K562 (cell line): ENCODE data around the gene ZNF354B. TPM values are rescaled to one million over a fixed set of nuclear protein-coding genes. Genes with fewer than 3 reads are reported as not detected.

Experiments
- ATAC-seq: fragments of 200-7000 bp; cut with Tn5 transposase; 3 replicates; pipeline ENCODE4 v1.9.1; 2020; ENCODE audit warnings: moderate library complexity
- BruUV-seq: library from RNA; stranded (reverse); fragments of 400-500 nt; replicated peaks from 2 replicates; lab custom pipeline; 2021; lab: Mats Ljungman, UMichigan
- CTCF ChIA-PET: fragments of 300-600 bp; formaldehyde crosslinking; extraction: SDS; loops from one replicate; lab custom pipeline; 2021; ENCODE audit warnings: low intra/inter-chr PET ratio; lab: Yijun Ruan, JAX
- POLR2A ChIA-PET: fragments of 300-600, 350-650 bp; sonication (Branson Sonifier 250); formaldehyde crosslinking; extraction: SDS; loops from one replicate; lab custom pipeline; 2021; ENCODE audit warnings: antibody characterized with exemption, inconsistent platforms; lab: Yijun Ruan, JAX
- DNase-seq, 4 experiments: peaks; one replicate each; pipeline versions ENCODE4 v3.0.0 to v3.0.0-alpha.2; 2011 to 2018; ENCODE audit warnings: low spot score in 3 of 4, mixed read lengths in 3 of 4; ENCODE audit errors: extremely low read depth in 1 of 4
- FAIRE-seq: peaks from 2 replicates; lab custom pipeline; 2011; peaks lifted over from hg19 to GRCh38; lab: Jason Lieb, UNC
- H2AFZ ChIP-seq: 2 replicates; pipeline ENCODE4 v1.6.0; 2011; ENCODE audit warnings: low read depth, low read length, control low read depth, inconsistent platforms
- H3K27ac ChIP-seq: fragments of 200-600 bp; 3 replicates; pipeline ENCODE4 v1.8.0; 2011; ENCODE audit warnings: low read depth, mild to moderate bottlenecking, control low read depth, inconsistent platforms, low read length, moderate library complexity, mixed read lengths; ENCODE audit errors: extremely low read depth
- H3K27me3 ChIP-seq, 2 experiments: fragments of 300-600 bp in 1 of 2; 2 replicates in 1 of 2; 3 replicates in 1 of 2; pipeline versions ENCODE4 v1.6.0 to v1.8.0; 2011; ENCODE audit warnings: inconsistent platforms in 2 of 2, low read length in 2 of 2, mild to moderate bottlenecking in 1 of 2, mixed read lengths in 1 of 2, moderate library complexity in 1 of 2; ENCODE audit not compliant: control insufficient read depth in 2 of 2, insufficient read depth in 2 of 2
- H3K36me3 ChIP-seq: fragments of 300-600 bp; 3 replicates; pipeline ENCODE4 v1.8.0; 2011; ENCODE audit warnings: mild to moderate bottlenecking, low read length, inconsistent platforms; ENCODE audit not compliant: control insufficient read depth, insufficient read depth
- H3K4me1 ChIP-seq, 2 experiments: fragments of 200-600 bp in 1 of 2; replicated peaks in 1 of 2; 2 replicates in 1 of 2; 3 replicates in 1 of 2; pipeline versions ENCODE4 v1.5.1 to v1.8.0; 2011; ENCODE audit warnings: inconsistent platforms in 2 of 2, low read length in 2 of 2, mild to moderate bottlenecking in 1 of 2, mixed read lengths in 1 of 2, moderate library complexity in 1 of 2; ENCODE audit not compliant: control insufficient read depth in 2 of 2, insufficient read depth in 2 of 2
- H3K4me2 ChIP-seq: 2 replicates; pipeline ENCODE4 v1.6.1; 2011; ENCODE audit warnings: low read length, control low read depth, inconsistent platforms, mixed read lengths; ENCODE audit not compliant: insufficient read depth
- H3K4me3 ChIP-seq: fragments of 200-600 bp; sonication (generic), shearing (Covaris generic); 2 replicates; pipeline ENCODE4 v1.5.1; 2016; ENCODE audit warnings: control low read depth, inconsistent platforms
- H3K79me2 ChIP-seq: fragments of 200-600 bp; 3 replicates; pipeline ENCODE4 v1.8.0; 2011; ENCODE audit warnings: low read length, inconsistent platforms; ENCODE audit not compliant: control insufficient read depth, insufficient read depth
- H3K9ac ChIP-seq, 2 experiments: 2 replicates each; pipeline versions ENCODE4 v1.6.0 to v1.6.1; 2011; ENCODE audit warnings: low read depth in 2 of 2, low read length in 2 of 2, control low read depth in 1 of 2, inconsistent platforms in 1 of 2, mild to moderate bottlenecking in 1 of 2, mixed read lengths in 1 of 2; ENCODE audit not compliant: insufficient read depth in 1 of 2
- H3K9me1 ChIP-seq: one replicate; pipeline ENCODE4 v1.6.0; 2011; ENCODE audit warnings: inconsistent platforms, mild to moderate bottlenecking, low read length, moderate library complexity; ENCODE audit not compliant: control insufficient read depth, insufficient read depth
- H3K9me3 ChIP-seq: replicated peaks from 2 replicates; pipeline ENCODE4 v1.5.1; 2011; ENCODE audit warnings: low read depth, low read length, inconsistent platforms; ENCODE audit not compliant: control insufficient read depth, insufficient read depth
- H4K20me1 ChIP-seq: replicated peaks from 2 replicates; pipeline ENCODE4 v1.6.1; 2011; ENCODE audit warnings: low read length, inconsistent platforms, mixed read lengths; ENCODE audit not compliant: control insufficient read depth, insufficient read depth
- FOXK1 ChIP-seq: sonication (generic); formaldehyde crosslinking; IDR thresholded peaks from 2 replicates; pipeline ENCODE4 v1.8.0; 2022; ENCODE audit warnings: missing genetic modification reagents, mild to moderate bottlenecking, borderline replicate concordance
- MCM3 ChIP-seq: fragments of 450-650 bp; IDR thresholded peaks from 2 replicates; pipeline ENCODE4 v1.6.1; 2016
- NFYB ChIP-seq: IDR thresholded peaks from 2 replicates; pipeline ENCODE4 v1.6.1; 2011; ENCODE audit warnings: mild to moderate bottlenecking, moderate library complexity; ENCODE audit not compliant: insufficient read length; ENCODE audit errors: extremely low read depth
- RB1 ChIP-seq: fragments of 450-650 bp; IDR thresholded peaks from 2 replicates; pipeline ENCODE4 v1.6.1; 2017; ENCODE audit warnings: low read depth, mild to moderate bottlenecking
- RBM14 ChIP-seq: fragments of 200-400 bp; formaldehyde crosslinking; IDR thresholded peaks from 2 replicates; pipeline ENCODE4 v1.6.1; 2018; ENCODE audit warnings: low read depth, mild to moderate bottlenecking, low read length, moderate library complexity, borderline replicate concordance; ENCODE audit not compliant: insufficient read depth
- RBM25 ChIP-seq: fragments of 200-400 bp; formaldehyde crosslinking; IDR thresholded peaks from 2 replicates; pipeline ENCODE4 v1.6.1; 2018; ENCODE audit warnings: low read length, low read depth, moderate library complexity; ENCODE audit not compliant: severe bottlenecking
- TCF7L2 ChIP-seq: fragments of 150-350 bp; IDR thresholded peaks from 2 replicates; pipeline ENCODE4 v1.6.1; 2016; ENCODE audit warnings: low read depth, mild to moderate bottlenecking, low read length, moderate library complexity
- TEAD4 ChIP-seq, 2 experiments: sonication (generic) in 1 of 2; formaldehyde crosslinking in 1 of 2; IDR thresholded peaks; 2 replicates each; pipeline versions ENCODE4 v1.6.1 to v1.8.0; 2012 to 2022; ENCODE audit warnings: borderline replicate concordance in 1 of 2, inconsistent platforms in 1 of 2, low read length in 1 of 2, mild to moderate bottlenecking in 1 of 2, missing genetic modification reagents in 1 of 2
- THAP12 ChIP-seq: fragments of 250-450 bp; sonication (Bioruptor Pico); IDR thresholded peaks from 2 replicates; pipeline ENCODE4 v1.9.0; 2021; ENCODE audit warnings: mild to moderate bottlenecking, inconsistent platforms
- ZFP30 ChIP-seq: fragments of 250-450 bp; sonication (Bioruptor Pico); IDR thresholded peaks from 2 replicates; pipeline ENCODE4 v1.8.0; 2022; ENCODE audit warnings: moderate library complexity, mild to moderate bottlenecking, inconsistent platforms, borderline replicate concordance
- ZNF224 ChIP-seq: sonication (generic); formaldehyde crosslinking; IDR thresholded peaks from 2 replicates; pipeline ENCODE4 v1.8.0; 2022; ENCODE audit warnings: mild to moderate bottlenecking, missing genetic modification reagents
- WGBS: fragments of 100-300 bp; shearing (Covaris generic); methylation state at CpG from one replicate; pipeline ENCODE4 v1.1.6; 2016; ENCODE audit warnings: low coverage, mixed read lengths; ENCODE audit not compliant: insufficient coverage; ENCODE audit errors: missing lambda C conversion rate; 5-methylcytosine and 5-hydroxymethylcytosine counted together
- in situ Hi-C: fragments of 300-500 bp; cut with MboI; formaldehyde crosslinking; loops from 4 replicates; pipeline ENCODE4 v1.15.0; 2018; ENCODE audit warnings: inconsistent platforms, mixed read lengths
- intact Hi-C: fragments of 100-400 bp; cut with micrococcal nuclease; formaldehyde crosslinking; loops from 2 replicates; pipeline ENCODE4 v1.14.2; 2022
- polyA plus RNA-seq, 8 experiments: library from polyadenylated mRNA; depleted of rRNA in 4 of 8; stranded (reverse) in 5 of 8; unstranded in 3 of 8; fragments of >200 nt; fragmentation: Nextera tagmentation in 2 of 8; fragmentation: Illumina TruSeq in 1 of 8; extraction: Ambion mirVana in 2 of 8; extraction: Trizol in 1 of 8; gene quantifications; 2 replicates each; pipeline versions ENCODE4 v1.2.1 to v1.2.3, GENCODE V29; 2011 to 2014; ENCODE audit warnings: inconsistent platforms in 1 of 8, missing spikeins in 1 of 8
- total RNA-seq, 7 experiments: library from RNA; depleted of rRNA in 6 of 7; stranded (reverse); fragments of >200 nt in 6 of 7; fragmentation: Illumina TruSeq in 2 of 7; extraction: Trizol in 2 of 7; gene quantifications; 2 replicates each; pipeline versions ENCODE4 v1.2.1 to v1.2.3, GENCODE V29; 2011 to 2021; ENCODE audit warnings: low replicate concordance in 1 of 7
- TF ChIP-seq, protein P1 (sequence below): sonication (generic); formaldehyde crosslinking; IDR thresholded peaks from 2 replicates; pipeline ENCODE4 v1.8.1; 2023; ENCODE audit warnings: mild to moderate bottlenecking, missing genetic modification reagents, moderate library complexity

ZNF354B gene
- total and polyA plus RNA-seq, 9 of the 15 experiments (the other 6 are each of a cell fraction or from before 2014, with no cell fraction given): 1.8 to 18.3 (median 11.2) TPM

DNA sequence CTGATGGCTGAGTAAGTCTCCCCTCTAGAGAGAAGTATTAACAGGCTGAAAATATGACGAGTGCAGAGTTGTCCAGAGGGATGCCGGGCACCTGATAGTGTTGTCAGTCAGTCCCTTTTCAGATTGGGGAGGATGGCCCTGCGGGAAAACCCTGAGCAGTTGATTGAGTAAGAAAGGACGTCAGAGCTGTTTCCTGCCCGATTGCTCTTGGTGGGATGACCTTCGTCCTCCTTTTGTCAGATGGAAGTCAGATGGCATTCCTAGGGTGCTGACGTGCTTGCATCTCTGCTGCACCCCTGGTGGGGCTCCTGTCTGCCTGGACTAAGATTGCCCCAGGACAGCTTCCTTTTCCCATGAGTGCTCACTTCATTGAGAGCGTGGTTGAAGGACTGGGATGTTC, 9.8 kb downstream of the ZNF354B start:
- in situ Hi-C loops: no loop called here
- TF ChIP-seq RBM25 (no peak), ZFP30 (CRISPR knock-in tag) (no peak), RB1 (no peak), TCF7L2 (no peak)
- POLR2A ChIA-PET: no interaction called here

GRCh38 chr5:178870411-178870810, 10.7 kb downstream of the ZNF354B start:
- H3K4me3 ChIP-seq: no peak overlapping the region
- POLR2A ChIA-PET: no interaction called here
- in situ Hi-C loops: no loop called here
- H2AFZ ChIP-seq: no peak overlapping the region
- BruUV-seq: no TSS peak
- H3K4me2 ChIP-seq: no peak overlapping the region
- H3K9me3 ChIP-seq: no peaks in the 10 kb centered on the region; the same call in none of the 2 replicates
- intact Hi-C loops: no loop called here
- ATAC-seq (no peak), FAIRE-seq (no peak), DNase-seq (no peak)
- CTCF ChIA-PET: no interaction called here
- no peaks in the 10 kb centered on the region; a peak in 1 of 5 replicates for H3K4me1 ChIP-seq
- H3K9ac ChIP-seq: no peak overlapping the region
- no peak overlapping the region for H3K27ac ChIP-seq
- H3K79me2 ChIP-seq: no peaks in the 10 kb centered on the region; the same call in 2 of the 3 replicates
- WGBS: 95% methylated on average over 7 of the region's 8 CpGs
- H3K9me1 ChIP-seq: no peaks in the 10 kb centered on the region
- no peaks in the 10 kb centered on the region for H4K20me1 ChIP-seq
- H3K27me3 ChIP-seq: no peaks in the 10 kb centered on the region
- peaks cover 79% of the 10 kb centered on the region for H3K36me3 ChIP-seq
- TF ChIP-seq NFYB: no peak
- TF ChIP-seq, protein P1, sequence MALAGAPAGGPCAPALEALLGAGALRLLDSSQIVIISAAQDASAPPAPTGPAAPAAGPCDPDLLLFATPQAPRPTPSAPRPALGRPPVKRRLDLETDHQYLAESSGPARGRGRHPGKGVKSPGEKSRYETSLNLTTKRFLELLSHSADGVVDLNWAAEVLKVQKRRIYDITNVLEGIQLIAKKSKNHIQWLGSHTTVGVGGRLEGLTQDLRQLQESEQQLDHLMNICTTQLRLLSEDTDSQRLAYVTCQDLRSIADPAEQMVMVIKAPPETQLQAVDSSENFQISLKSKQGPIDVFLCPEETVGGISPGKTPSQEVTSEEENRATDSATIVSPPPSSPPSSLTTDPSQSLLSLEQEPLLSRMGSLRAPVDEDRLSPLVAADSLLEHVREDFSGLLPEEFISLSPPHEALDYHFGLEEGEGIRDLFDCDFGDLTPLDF (CRISPR knock-in tag): no peak
- no peak for TF ChIP-seq ZNF224 (CRISPR knock-in tag)
- TF ChIP-seq RBM14: no peak
- TF ChIP-seq FOXK1 (CRISPR knock-in tag): no peak
- no peak for TF ChIP-seq MCM3
- no peak for TF ChIP-seq THAP12 (CRISPR knock-in tag)
- TF ChIP-seq TEAD4 (IDR thresholded peaks at IDR 0.05; ENCODE audit: low read length): no peak
- TF ChIP-seq TEAD4 (CRISPR knock-in tag; IDR thresholded peaks at IDR 0.05; ENCODE audit: borderline replicate concordance): no peak

More for the DNA sequence above, 9.8 kb downstream of the ZNF354B start:
- CTCF ChIA-PET: no interaction called here
- H3K9me1 ChIP-seq: no peaks in the 10 kb centered on the region
- 88% methylated on average over 6 of the region's 8 CpGs for WGBS
- no peaks in the 10 kb centered on the region; a peak in 1 of 5 replicates for H3K4me1 ChIP-seq
- H2AFZ ChIP-seq: no peak overlapping the region
- no peak overlapping the region for H3K4me2 ChIP-seq
- peaks cover 77% of the 10 kb centered on the region for H3K36me3 ChIP-seq
- no peak overlapping the region for H3K9ac ChIP-seq
- H3K79me2 ChIP-seq: no peaks in the 10 kb centered on the region; the same call in 2 of the 3 replicates
- no peak overlapping the region for H3K27ac ChIP-seq
- no peaks in the 10 kb centered on the region for H3K27me3 ChIP-seq
- no TSS peak for BruUV-seq
- no peak for DNase-seq
- no peak for ATAC-seq
- H4K20me1 ChIP-seq: no peaks in the 10 kb centered on the region
- no peak for FAIRE-seq
- H3K4me3 ChIP-seq: no peak overlapping the region
- no peaks in the 10 kb centered on the region; the same call in 1 of the 2 replicates for H3K9me3 ChIP-seq
- intact Hi-C loops: no loop called here
